ENCODE results near the gene TEPSIN.
A peak's percentile ranks its signal among the peaks of the same experiment; 100 is the strongest.

TEPSIN gene

GRCh38 chr17:81218459-81218858 is 20.4 kb downstream of the TEPSIN start:
- FAIRE-seq, result no peak

DNA sequence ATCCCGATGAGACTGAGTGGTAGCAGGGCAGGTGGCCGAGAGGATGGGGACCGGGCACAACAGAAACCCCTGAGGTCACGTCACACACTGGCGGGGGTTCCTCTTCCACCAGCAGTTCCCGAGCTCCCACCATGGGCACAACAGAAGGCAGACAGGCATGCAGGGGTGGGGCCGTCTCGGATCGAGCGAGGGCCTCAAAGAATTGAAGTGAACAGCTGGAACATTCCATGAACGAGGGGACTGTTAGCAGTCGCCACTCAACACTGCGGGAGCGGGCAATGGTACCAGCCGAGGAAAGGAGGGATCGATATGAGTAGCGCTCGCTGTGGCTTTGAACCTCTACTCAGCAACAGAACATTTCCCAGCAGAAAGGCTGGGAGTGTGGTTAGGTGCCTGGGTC is 21.4 kb downstream of the TEPSIN start:
- FAIRE-seq, result no peak

GRCh38 chr17:81213978-81214377 is 24.9 kb downstream of the TEPSIN start:
- no peak for FAIRE-seq

- FAIRE-seq, result no peak
These were observed 26.5 kb downstream of the TEPSIN start for GRCh38 chr17:81212365-81212764.

GRCh38 chr17:81210868-81211267 is 28.0 kb downstream of the TEPSIN start:
- FAIRE-seq, result no peak

DNA sequence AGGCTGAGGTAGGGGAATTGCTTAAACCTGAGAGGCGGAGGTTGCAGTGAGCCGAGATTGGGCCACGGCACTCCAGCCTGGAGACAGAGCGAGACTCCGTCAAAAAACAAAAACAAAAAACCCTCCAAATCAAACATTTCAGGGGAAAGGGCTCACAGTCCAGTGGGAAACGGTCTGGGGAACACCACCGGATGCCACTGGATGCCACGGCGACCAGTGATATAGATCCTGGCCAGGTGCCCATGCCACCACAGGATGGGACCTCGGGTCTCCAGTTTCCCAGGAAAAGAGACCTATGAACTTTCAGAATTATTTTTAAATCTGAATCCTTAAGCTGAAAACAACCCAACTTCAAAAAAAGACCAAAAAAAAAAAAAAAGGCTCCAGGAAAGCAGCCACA is 28.4 kb downstream of the TEPSIN start:
- FAIRE-seq, result no peak

DNA sequence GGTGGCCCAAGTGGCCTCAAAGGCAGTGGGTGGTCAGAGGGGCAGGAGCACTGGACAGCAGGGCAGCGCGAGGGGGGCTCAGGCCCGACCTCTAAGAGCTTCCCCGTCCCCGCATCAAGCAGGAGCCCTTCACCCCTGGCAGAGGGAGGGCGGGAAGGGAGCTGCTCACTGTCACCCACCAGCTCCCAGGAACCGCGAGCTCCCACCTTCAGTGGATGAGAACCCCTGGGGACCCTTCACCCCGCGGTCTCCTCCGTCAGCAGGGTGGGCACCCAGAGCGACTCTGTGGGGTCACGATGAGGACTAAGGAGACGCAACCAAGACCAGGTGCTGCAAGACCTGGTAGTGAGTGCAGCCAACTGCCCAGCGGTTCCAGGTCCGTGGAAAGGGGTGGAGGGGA is 29.7 kb downstream of the TEPSIN start:
- no peak for FAIRE-seq

- no peak for FAIRE-seq
These were observed 30.2 kb downstream of the TEPSIN start for GRCh38 chr17:81208651-81209050.

GRCh38 chr17:81207610-81208581 is 31.0 kb downstream of the TEPSIN start:
- no peak for FAIRE-seq

DNA sequence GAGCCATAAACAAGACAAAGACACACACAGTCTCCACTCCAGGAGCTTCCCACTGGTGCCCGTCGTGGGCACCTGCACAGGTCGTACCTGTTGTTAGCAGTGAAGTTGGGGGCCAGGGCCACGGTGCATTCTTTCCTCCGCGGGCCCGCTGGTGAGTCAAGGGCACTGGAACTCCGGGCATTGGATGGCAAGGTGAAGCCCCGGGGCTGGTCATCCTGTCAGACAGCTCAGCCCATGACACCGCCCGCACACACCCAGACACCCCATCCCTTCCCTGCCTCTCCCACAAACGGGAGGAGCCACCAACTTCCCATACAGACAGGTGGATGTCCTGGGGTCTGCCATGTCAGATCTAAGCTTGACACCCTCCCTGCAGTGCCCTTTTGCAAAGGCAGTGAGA is 32.2 kb downstream of the TEPSIN start:
- FAIRE-seq, result no peak

DNA sequence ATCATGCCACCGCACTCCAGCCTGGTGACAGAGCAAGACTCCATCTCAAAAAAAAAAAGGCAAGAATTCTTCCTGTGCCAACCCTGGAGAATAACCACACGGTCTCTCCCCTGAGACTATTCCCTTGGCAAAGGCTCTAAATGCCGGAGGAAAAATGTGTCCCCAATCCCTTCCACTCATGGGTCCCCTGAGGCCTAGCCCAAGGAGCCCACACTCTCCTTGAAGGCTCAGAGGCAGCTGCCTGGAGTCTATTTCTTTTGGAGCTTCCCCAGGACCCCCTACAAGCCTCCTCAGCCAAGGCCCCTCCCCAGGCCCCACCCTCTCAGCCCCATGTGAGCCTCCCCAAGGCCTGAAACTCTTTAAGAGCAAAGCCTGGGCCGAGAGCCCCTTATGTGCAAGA is 32.7 kb downstream of the TEPSIN start:
- FAIRE-seq, result no peak

- FAIRE-seq, result no peak
These were observed 34.3 kb downstream of the TEPSIN start for GRCh38 chr17:81204578-81204977.

DNA sequence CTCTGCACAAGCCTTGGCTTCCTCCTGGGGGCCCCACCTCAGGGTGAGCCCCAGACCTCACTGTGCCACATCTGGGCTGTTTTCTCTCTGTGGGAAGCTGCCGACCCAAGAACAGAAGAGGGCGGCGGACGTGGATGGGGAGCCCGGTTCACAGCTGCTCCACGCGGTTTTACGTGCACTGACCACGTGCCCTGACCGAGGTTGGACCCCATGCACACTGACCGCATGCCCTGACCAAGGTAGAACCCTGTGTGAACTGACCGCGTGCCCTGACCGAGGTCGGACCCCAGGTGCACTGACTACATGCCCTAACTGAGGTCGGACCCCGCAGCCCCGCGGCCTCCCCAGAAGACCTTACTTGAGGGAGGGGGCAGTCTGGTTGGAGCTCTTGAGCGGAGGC is 35.7 kb downstream of the TEPSIN start:
- FAIRE-seq, result no peak

DNA sequence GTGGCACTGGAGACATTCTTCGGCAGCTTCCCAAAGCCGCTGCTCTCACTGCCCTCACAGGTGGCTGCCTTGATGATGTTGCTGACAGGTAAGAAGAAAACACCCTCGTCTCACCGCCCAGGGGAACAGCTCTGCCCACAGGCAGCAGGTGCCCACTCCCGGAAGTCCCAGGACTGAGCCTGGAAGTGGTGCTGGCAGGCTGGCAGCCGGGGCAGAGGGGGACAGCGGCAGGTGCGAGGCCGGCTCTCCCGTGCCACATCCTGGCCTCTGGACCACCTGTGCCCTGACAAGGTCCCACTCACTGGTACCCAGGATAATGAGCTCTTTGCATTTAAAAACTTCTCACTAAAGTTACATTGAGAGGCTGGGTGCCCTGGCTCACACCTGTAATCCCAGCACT is 36.5 kb downstream of the TEPSIN start:
- no peak for FAIRE-seq

GRCh38 chr17:81200695-81201580 is 37.9 kb downstream of the TEPSIN start:
- peak; percentile 26 for FAIRE-seq

DNA sequence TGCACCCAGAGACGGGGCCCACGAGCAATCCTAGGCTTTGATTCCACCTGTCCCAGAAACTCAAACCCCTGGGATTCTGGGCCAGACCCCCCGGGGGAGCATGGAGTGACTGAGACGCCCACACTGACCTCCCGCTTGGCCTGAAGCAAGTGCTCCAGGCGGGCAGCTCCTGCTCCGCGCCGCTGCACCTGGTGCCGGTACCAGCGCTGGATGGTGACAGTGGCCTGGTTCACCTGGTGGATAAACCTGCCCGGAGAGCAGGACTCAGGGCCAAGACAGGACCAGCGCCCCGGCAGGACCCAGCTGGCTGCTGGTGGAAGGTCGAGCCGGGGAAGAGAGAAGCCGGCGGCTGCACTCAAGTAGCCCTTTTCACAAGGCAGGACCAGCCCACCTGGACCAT is 38.7 kb downstream of the TEPSIN start:
- no peak for FAIRE-seq

GRCh38 chr17:81199482-81199830 is 39.4 kb downstream of the TEPSIN start:
- FAIRE-seq, result no peak

- no peak for FAIRE-seq
These were observed 39.9 kb downstream of the TEPSIN start for GRCh38 chr17:81198826-81199481.

DNA sequence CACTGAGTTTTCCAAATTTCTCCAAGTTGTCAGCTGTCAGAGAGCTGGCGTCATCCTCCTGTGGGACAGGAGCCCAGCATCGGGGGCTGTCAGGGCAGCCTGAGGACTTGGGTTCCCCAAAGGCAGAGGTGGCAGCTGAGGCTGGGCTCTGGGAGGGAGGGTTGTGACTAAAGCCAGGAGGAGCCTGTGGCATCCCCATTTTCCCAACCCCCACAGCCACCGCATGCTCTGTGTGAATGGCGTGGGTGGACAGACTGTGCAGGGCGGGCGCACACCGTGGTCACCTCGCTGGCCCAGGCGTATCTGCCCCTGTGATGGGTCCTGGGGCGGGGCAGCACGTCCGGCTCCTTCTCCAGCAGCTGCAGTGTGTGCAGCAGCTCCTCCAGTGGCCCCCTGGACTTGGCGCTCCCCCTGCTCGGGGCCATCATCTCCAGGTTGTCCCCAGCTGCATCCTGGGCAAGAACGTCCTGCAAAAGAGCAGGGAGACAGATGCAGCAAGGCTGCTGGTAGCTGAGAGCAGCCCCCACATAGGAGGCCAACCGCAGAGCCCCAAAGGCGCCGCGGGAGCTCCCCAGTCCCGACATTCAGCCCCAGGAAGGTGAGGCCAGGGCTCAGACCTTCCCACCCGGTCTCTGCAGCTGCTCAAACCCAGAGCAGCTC is 40.9 kb downstream of the TEPSIN start:
- FAIRE-seq, result no peak

GRCh38 chr17:81197409-81197795 is 41.5 kb downstream of the TEPSIN start:
- no peak for FAIRE-seq

DNA sequence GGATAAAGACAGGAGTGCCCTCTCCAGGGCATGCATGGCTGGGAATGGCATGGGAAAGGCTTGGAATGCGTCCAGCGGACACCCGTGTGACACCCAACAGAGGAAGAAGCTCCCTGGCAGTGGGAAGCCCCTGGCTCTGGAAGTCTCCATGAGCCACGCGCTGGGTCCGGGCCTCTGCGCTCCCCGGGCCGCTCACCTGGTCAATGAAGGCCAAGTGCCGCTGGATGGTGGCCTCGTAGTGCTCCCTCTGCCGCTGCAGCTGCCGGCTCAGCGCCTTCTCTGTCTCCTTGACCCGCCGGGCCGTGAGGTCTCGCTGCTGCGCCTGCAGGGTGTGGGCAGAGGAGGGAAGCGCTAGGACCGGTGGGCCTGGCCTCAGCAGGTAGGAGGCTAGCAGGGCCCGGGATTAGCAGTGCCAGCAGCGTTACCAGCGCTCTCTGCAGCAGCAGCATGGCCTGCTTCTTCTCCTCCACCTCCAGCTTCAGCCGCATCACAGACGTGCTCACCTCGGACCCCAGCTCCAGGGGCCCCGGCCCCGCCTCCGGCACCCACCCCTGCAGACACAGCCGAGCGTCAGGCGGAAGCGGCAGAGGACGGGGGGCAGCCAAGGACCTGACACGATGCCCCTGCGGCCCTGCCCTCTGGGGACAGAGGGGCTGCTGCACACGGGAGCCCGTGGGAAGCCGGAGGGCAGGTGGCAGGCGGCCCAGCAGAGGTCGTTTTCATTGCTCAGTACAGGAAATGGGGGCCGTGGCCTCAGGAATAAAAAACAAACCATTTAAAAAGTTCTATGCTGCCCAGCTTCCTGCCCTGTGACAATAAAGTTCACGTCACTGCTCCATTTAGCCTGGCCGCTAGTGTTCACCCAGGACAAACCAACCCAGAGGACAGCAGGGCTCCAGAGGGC is 42.1 kb downstream of the TEPSIN start:
- FAIRE-seq, result no peak

All from TTC549 (cell line).